Posterior vena cava (tissue), 2 donors: ENCODE data around the gene ATXN10. TPM values are rescaled to one million over a fixed set of nuclear protein-coding genes. Genes with fewer than 3 reads are reported as not detected.

Experiments
- DNase-seq: peaks from one replicate; pipeline ENCODE4 v3.0.0-alpha.2; 2020; ENCODE audit warnings: low spot score
- intact Hi-C, 2 donors: fragments of 100-400 bp; cut with DNase I; formaldehyde crosslinking; loops; one replicate each; pipeline versions ENCODE4 v1.14.1 to v1.14.2; 2022 to 2023
- total RNA-seq, 2 donors: library from RNA; stranded (reverse); fragmentation: NEBNext Ultra II Directional; extraction: Animal tissue kit (Norgen Biotek cat#: 25700); gene quantifications; one replicate each; pipeline ENCODE4 v1.2.1, GENCODE V29; 2021
- donor health status: DM: yes; HTN: yes; CAD: no.
- donor health status: DM: yes; HTN: yes; CAD: no.

The ATXN10 gene
- total RNA-seq, 2 donors from 2014 or later = 108 to 117 TPM

- no peak for DNase-seq
- intact Hi-C loops = no loop called here
Observed at GRCh38 chr22:45833613-45834012, 162.0 kb downstream of the ATXN10 start.

GRCh38 chr22:45834241-45834640 is 162.6 kb downstream of the ATXN10 start:
- intact Hi-C loops = no loop called here
- DNase-seq = no peak

- intact Hi-C loops = no loop called here
- no peak for DNase-seq
Observed at GRCh38 chr22:45834795-45835194, 163.2 kb downstream of the ATXN10 start.

- intact Hi-C loops = no loop called here
- DNase-seq = no peak
Observed at GRCh38 chr22:45836418-45837169, 165.0 kb downstream of the ATXN10 start.

- no peak for DNase-seq
- intact Hi-C loops = no loop called here
Observed at GRCh38 chr22:45837508-45837907, 165.9 kb downstream of the ATXN10 start.

GRCh38 chr22:45838305-45838887 is 166.8 kb downstream of the ATXN10 start:
- no peak for DNase-seq
- intact Hi-C loops = no loop called here

- intact Hi-C loops = no loop called here
Observed at GRCh38 chr22:45840483-45840882, 168.8 kb downstream of the ATXN10 start.

GRCh38 chr22:45842291-45842991 is 170.8 kb downstream of the ATXN10 start:
- no peak for DNase-seq
- intact Hi-C loops = no loop called here

More at GRCh38 chr22:45840483-45840882, 168.8 kb downstream of the ATXN10 start:
- DNase-seq = no peak

GRCh38 chr22:45843031-45843430 is 171.4 kb downstream of the ATXN10 start:
- DNase-seq = no peak
- intact Hi-C loops = no loop called here

- intact Hi-C loops = no loop called here
- no peak for DNase-seq
Observed at GRCh38 chr22:45843986-45844385, 172.4 kb downstream of the ATXN10 start.

GRCh38 chr22:45845076-45845487 is 173.4 kb downstream of the ATXN10 start:
- DNase-seq = no peak
- intact Hi-C loops = no loop called here

GRCh38 chr22:45846952-45847351 is 175.3 kb downstream of the ATXN10 start:
- intact Hi-C loops = no loop called here
- no peak for DNase-seq

GRCh38 chr22:45848904-45849303 is 177.3 kb downstream of the ATXN10 start:
- DNase-seq = no peak
- intact Hi-C loops = no loop called here

- DNase-seq = no peak
- intact Hi-C loops = no loop called here
Observed at GRCh38 chr22:45852826-45853225, 181.2 kb downstream of the ATXN10 start.

GRCh38 chr22:45855961-45856360 is 184.3 kb downstream of the ATXN10 start:
- intact Hi-C loops = no loop called here

GRCh38 chr22:45857519-45857918 is 185.9 kb downstream of the ATXN10 start:
- intact Hi-C loops = no loop called here
- DNase-seq = no peak

More at GRCh38 chr22:45855961-45856360, 184.3 kb downstream of the ATXN10 start:
- no peak for DNase-seq

- no peak for DNase-seq
- intact Hi-C loops = no loop called here
Observed at GRCh38 chr22:45859231-45860161, 187.9 kb downstream of the ATXN10 start.

- no peak for DNase-seq
- intact Hi-C loops = no loop called here
Observed at GRCh38 chr22:45860201-45860600, 188.6 kb downstream of the ATXN10 start.

- DNase-seq = no peak
- intact Hi-C loops = no loop called here
Observed at GRCh38 chr22:45861259-45861658, 189.6 kb downstream of the ATXN10 start.
